ENCODE data around the gene LRRC49.
"Not testable (repeated sequence)": the region's sequence is repeated elsewhere in the genome, so short reads cannot be mapped to it uniquely, and the experiment has no call there.

The LRRC49 gene

DNA sequence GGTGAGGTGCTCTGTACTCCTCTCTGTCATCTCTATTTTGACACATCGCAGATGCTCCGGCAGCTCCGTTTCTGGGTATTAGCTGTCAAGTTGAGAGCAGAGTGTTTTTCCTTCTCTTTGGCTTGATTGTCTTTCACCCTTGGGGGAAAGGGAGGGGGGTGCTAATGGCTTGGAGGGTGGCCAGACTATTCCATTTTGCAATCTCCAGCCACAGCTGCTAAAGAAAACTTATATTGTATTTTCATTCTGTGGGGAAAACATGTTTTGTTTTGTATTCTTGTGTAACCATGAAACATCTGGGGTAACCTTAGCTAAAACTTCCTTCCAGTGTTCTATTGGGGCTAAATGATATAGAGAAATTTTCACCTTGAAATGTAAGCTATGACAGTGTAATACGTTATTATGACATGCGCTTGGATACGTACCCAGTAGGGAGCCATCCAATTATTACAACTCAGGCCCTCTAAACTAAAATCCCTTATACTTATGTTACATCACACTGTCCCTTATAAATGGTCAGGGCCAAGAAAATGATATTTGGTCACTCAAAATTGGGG lies 24.6 kb upstream of the LRRC49 start:
- no peak for DNase-seq (ENCODE audit: low spot score)

DNA sequence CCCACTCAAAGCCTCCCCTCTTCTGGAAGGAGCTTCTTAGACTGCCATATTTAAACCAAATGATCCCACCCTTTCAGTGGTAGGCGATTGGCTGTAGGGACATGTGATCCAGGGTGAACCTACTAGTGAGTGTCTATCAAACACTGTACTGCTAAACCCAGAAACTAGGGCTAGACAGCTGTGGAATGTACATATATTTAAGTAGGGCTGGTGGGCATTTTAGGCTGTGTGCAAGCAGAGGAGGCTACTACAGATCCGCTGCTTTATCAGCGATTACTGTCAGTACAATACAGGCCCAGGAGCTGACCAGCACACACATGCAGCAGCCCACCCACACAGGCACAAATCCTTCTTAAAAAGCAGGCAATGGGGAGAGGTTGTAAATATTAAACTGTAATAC lies 23.3 kb upstream of the LRRC49 start:
- DNase-seq (ENCODE audit: low spot score): no peak

DNA sequence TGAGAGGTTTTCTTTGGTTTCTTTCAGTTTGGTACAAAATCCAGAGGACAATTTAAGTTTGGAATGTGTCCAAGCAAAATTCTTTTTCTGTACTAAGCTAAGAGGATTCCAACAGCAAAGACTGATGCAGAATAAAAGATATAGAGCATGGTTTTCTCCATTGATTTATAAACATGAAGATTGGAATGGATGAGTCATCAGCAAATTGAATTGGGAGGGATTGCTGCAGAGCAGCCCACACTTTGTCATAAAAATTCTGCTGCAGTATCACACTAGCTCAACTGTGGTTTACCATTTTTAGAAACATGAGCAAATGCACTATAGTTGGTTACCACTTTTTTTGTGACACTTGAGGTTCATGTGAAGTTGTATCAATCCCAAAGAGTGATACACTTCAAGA lies 22.6 kb upstream of the LRRC49 start:
- DNase-seq (ENCODE audit: low spot score): no peak

DNA sequence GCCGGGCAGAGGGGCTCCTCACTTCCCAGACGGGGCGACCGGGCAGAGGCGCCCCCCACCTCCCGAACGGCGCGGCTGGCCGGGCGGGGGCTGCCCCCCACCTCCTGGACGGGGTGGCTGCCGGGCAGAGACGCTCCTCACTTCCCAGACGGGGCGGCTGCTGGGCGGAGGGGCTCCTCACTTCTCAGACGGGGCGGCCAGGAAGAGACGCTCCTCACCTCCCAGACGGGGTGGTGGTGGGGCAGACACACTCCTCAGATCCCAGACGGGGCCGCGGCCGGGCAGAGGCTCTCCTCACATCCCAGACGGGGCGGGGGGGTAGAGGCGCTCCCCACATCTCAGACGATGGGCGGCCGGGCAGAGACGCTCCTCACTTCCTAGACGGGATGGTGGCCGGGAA lies 21.1 kb upstream of the LRRC49 start:
- not testable (repeated sequence) for DNase-seq (ENCODE audit: low spot score)

DNA sequence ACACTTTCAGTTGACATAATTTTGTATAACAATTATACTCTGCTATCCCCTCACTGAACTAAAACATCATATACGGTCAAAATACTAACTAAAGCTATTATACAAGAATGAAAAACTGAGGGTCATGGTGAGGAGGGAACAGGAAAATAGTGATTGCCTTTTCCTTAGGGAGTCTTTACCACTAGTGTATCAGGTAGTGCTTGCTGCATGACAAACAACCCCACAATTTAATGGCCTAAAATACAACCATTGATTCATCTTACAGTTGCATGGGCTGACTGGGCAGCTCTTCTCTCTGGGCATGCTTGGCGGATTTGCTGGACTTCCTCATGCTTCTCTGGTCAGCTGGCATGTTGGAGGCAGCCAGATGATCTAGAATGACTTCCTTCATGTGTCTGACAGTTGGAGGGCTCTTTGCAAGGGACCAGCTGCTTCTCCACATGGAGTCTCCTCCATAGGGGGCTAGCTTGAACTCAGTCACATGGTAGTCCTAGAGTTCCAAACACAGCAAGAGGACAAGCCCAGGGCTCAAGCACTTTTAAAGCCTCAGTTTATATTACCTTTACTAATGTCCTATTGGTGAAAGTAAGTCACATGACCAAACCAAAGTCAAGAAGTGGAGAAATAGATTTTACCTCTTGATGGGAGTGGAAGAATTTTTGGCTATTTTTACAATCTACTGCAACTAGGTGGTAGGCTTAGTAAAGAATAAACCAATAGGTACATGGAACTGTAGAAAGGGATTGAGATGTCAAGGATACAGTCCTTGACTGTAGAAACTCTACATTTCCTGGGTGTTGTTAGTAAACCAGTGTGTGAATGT lies 19.2 kb upstream of the LRRC49 start:
- DNase-seq (ENCODE audit: low spot score): no peak

DNA sequence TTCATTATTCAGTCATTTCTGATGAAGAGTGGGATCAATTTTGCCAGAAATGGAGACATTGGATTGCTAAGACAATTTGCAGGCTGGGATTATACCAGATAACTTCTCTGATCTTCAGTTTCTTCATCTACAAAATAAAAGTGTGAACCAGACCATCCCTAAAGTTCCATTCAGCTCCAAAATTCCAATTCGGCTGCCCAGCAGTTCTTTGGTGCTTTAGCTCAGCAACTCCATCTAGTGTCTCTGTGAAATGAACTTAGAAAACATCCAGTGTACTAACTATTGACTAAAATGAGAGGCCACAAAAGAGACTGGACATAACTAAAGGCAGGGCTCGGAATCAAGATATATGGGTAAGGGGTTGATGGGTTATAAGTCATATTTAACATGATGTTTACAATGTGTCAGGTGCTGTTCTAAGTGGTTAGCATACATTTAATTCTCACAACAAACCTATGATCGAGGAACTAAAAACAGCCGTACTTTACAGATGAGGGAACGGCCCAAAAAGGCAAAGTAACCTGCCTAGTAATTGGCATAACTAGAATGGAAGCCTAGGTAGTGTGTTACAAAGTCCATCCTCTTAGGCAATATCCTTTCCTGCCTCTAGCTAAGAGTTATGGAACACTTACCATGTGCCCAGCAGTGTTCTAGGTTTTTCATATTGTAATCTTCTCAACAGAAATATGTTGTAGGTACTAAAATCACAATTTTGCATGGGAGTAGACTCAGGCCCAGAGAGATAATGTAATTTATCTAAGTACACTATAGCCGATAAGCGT lies 17.4 kb upstream of the LRRC49 start:
- no peak for DNase-seq (ENCODE audit: low spot score)

DNA sequence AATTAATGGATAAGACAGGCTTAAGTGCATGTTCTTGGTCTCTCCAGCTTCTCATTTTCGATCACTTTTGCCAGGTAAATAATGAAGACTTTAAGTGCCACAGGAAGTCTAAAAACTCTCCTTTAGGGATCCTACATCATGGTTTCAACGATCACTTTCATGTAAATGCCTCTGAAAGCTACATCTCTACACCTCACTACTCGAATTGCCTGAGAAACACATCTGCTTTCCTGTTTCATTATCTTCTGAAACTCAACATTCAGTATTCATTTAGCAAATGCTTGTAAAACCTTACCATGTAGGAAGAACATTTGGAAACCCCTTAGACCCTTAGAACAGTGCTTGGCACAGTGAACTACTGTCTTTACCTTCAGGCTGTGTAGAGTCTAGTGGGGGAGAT lies 16.6 kb upstream of the LRRC49 start:
- DNase-seq (ENCODE audit: low spot score): no peak

DNA sequence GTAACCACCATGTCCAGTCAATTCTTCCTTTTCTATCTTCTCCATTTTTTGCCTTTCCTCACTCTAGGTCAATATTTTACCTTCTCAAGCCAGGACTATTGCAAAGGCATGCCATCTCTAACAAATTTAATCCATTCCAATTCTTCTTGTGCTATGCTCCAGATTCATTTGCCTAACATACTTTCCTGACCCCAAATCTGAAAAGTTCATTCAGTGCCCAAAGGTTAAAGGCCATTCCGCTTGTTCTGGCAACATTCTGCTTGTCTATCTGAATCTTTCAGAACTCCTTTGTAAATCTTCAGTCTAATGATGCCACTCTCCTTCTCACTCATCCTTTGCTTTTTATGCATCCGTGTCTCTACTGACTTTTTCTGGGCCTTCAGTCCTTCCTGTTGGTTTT lies 15.9 kb upstream of the LRRC49 start:
- no peak for DNase-seq (ENCODE audit: low spot score)

DNA sequence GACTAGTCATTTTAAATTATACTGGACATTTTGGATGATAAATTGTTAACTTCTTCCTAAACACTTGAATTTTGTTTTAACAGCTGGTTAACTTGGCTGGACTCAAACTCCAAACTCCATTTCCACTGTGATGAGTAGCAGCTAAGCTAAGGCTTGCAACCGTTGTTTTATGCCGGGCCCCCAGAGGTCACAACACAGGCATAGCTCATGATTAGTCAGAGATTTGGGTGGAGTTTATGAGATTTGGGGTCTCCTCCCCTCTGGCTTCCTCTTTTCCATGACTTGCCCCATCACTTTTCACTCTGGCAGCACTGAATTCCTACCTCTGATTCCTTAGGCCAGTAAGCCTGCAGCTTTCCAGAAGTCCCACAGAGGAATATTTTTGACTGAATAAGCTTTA lies 13.2 kb upstream of the LRRC49 start:
- no peak for DNase-seq (ENCODE audit: low spot score)

DNA sequence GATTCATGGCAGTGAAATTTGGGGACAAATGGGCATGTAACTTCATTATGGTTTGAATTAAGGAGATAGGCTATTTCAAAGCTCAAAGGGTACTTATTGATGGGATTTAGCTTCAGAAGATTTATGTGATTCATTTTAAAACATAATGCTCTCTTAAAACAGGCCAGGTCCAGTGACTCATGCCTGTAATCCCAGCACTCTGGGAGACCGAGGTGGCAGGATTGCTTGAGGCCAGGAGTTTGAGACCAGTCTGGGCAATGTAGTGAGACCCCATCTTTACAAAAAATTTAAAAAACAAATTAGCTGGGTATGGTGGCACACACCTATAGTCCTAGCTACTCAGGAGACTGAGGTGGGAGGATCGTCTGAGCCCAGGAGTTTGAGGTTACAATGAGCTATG lies 11.8 kb upstream of the LRRC49 start:
- DNase-seq (ENCODE audit: low spot score): no peak

DNA sequence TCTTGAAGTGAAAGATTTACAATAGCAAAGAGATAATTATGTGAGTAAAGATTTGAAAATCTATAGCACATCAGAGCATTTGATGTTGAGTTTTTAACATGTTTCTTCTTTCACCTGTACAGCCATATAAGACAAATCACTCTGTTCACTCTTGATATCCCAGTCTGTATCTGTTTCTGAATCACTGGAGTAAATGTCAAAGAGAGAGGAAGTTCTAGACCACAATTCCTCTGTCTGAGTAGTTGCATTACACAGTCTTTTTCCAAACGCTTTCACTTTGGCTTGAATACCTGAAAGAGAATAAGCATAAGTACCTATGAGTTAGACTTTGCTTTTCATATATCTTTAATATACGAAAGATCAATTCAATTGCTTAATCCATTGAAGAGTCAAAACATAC lies 10.3 kb upstream of the LRRC49 start:
- no peak for DNase-seq (ENCODE audit: low spot score)

DNA sequence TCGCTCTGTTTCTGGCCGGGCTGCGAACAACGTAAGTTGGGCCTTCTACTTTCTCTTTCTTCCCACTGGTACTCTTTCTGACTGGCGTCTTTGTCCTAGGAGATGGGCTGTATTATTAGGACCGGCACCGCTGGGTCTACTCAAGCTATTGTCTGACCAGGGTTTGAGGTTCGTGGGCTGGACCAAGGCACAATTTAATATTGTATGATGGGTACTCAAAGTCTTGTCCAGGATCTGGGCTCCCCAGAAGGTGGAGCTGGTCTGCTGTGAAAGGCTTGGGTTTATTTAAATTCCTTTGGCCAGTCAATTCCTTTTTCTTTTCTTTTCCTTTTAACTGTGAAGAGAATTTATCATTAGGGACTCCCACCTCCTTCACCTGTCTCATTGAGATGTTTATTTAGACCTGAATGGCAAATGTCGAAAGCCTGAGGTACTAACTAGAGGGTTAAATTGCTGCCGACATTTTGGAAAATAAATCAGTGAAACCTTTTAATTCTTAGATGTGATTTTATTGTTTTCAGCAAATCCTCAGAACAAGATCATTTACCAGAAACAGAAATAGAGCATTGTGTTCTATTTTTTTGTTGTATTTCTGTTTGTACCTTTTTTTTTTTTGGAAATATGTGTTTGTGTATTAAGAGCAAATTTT lies 410 bp downstream of the LRRC49 start:
- DNase-seq (ENCODE audit: low spot score): no peak

DNA sequence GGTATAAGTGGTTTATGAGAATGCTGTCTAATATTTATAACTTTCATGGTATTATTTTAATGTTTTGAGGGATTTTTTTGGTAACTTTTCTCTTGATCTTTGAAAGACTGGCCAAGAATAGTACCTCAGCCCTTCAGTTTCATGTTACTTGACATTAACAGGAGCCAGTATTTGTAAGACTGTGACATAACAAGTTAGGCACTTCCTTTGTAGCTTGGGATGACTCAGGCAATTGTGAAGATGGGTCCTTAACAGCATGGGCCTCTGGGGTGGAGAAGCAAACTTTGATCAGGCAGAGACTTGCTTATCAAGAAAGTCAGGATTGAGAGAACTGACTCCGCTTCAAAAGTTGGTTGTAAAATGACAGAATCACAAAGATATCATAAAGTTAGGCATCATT lies 9.5 kb downstream of the LRRC49 start:
- DNase-seq (ENCODE audit: low spot score): no peak

DNA sequence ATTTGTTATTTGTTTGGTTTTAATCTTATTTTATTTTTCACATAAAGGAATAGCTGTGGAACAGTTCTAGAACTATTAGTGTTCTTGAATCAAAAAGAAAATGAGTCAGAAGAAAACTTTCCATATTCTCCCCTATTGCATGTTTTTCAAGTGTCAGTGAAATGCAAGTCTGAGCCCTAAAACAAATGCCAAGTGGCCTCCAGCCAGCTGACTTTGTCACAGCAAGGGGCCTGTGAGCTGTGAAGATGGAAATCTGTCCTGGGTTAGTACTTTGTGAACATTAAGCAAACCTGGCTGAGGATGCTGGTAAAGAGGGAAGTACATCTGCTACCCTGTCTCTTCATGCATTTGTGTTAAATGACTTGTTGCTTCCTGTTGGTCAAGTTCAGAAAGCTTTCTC lies 14.2 kb downstream of the LRRC49 start:
- DNase-seq (ENCODE audit: low spot score): no peak

DNA sequence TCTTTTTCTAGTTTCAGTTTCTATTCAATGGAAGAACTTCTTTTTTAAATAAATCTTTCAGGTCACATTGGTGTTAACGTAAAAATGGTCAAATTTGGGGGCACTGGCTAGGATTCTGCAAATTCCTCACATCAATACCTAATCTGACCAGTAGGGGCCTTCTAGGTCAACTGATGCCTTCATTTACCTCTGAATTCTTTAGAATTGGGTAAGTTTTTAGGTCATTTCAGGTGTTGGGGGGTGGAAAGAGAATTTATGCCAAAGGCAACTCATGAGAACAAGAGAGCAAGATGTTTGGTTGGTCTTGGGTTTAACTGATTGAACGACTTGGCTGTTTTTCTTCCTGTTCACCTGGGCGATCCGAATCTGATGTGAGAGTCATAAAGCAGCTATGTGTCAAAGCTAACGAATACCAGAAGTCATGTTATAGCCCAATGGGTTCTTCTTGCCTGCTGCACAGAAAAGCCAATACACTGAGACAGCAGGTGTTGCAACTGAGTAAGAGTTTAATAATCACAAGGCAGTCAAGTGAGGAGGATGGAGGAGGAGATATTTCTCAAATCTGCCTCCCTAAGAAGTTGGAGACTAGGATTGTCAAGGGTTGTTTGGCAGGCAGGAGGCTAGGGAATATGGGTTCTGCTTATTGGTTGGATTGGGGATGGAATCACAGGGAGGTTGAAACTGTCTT lies 15.3 kb downstream of the LRRC49 start:
- DNase-seq (ENCODE audit: low spot score): no peak

DNA sequence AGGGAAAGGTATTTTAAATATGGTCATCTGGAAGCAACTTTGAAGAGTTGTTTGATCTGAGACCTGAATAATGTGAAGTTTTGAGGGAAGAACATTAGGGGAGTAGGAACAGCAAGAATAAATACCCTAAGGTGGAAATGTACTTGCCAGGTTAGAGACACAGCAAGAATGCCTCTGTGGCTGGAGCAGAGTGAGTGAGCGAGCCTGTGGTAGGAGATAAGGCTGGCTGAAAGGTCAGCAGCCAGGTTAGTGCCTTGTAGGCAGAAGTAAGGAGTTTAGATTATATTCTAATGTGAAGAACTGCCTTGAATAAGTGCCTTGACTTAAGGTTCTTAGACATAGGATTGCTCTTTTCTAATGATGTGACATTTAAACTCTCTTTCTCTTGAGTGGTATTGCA lies 18.3 kb downstream of the LRRC49 start:
- no peak for DNase-seq (ENCODE audit: low spot score)

DNA sequence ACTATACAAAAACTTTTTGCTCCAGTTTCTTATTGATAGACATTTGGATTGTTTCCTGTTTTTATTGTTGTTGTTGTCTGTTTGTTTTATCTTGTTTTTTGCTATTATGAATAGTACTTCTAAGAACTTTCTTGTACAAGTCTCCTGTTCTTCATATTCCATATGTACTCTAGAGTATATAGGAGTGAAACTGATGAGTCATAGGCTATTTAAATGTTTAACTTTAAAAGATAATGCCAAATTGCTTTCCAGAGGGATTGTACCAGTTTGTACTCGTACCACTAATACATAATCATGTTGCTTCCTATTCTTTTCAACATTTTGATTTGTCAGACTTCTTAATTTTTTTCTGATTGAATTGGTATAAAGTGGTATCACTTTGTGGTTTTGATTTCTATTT lies 19.6 kb downstream of the LRRC49 start:
- DNase-seq (ENCODE audit: low spot score): no peak

DNA sequence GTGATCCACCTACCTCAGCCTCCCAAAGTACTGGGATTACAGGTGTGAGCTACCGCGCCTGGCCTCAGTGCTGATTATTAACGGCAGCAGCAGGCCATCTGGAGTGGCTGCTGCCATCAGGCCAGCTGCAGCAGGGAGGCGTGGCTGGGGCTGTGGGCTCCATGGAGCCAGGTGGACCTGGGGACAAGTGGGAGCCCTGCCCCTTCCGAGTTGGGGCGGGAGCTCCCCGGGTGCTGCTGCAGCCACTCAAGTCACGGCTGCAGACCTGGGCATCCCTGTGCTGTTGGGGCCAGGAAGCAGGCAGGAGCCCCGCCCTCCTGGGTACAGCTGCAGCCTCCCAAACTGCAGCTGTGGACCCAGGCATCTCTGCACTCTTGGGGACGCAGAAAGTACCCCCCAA lies 23.9 kb downstream of the LRRC49 start:
- no peak for DNase-seq (ENCODE audit: low spot score)

DNA sequence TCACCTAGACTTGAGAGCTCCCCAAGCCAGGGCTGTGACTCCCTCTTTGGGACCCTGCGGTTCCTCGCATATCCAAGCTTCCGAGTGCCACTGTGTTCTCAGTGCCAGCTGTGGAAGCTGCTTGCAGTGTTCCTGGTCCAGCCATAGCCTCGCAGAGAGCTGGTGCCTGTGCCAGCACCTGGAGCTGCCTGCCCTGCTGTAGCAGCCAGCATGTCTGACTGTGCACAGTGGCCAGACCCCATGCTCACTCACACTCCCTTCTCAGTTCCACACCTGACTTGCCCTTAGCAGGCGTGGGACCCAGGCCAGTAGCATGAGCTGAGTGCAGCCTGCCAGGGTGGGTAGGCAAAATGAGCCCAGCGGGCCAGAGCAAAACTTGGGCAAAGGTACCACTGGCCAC lies 25.3 kb downstream of the LRRC49 start:
- no peak for DNase-seq (ENCODE audit: low spot score)

DNA sequence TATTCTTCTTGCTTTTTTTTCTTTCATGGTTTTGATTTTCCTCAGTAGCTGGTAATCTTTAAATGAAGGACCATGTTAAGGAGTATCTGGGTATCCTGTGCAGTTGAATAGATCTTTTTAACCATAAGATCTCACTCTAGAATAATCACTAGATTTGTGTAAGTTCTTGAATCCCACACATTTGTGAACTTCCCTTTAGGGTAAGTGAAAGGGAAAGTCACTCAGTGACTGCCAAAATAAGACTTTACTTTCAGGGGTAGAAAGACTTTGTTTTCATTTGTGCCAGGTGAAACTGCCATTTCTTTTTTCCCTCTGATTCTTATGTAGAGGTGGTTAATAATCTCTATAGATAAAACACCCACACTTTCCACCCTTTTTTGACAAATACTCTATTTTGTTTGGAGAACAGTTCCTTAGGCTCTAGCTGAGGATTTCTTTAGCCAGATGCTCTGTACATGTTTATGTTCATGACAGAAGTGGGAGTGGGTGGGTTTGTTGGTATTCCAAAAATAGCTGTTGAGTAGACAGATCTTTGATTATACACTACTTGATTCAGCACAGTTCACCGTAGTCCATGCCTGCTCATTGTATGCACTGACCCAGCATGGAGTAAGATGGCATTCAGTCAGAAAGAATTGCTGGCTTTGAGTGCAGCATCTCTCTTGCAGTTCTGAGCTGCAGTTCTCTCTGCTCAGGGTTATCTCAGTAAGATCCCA lies 28.5 kb downstream of the LRRC49 start:
- no peak for DNase-seq (ENCODE audit: low spot score)

DNA sequence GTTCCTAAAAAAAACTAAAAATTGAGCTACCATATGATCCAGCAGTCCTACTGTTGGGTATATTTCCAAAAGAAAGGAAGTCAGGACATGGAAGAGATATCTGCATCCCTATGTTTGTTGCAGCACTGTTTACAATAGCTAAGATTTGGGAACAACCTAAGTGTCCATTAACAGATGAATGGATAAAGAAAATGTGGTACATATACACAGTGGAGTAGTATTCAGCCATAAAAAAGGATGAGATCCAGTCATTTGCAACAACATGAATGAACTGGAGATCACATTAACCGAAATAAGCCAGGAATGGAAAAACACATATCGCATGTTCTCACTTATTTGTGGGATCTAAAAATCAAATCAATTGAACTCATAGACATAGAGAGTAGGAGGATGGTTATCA lies 29.5 kb downstream of the LRRC49 start:
- no peak for DNase-seq (ENCODE audit: low spot score)
